Karpas-422 (cell line): Measurements from ENCODE around the gene SV2B. TPM values are rescaled to one million over a fixed set of nuclear protein-coding genes. Genes with fewer than 3 reads are reported as not detected.

Experiments
- DNase-seq: peaks from one replicate; pipeline ENCODE4 v3.0.0-alpha.2; 2015
- H2AFZ ChIP-seq: fragments of 200-600 bp; sonication (generic); 2 replicates; pipeline ENCODE4 v1.6.1; 2014; ENCODE audit warnings: antibody characterized with exemption, low read length, mixed read lengths
- H3K27ac ChIP-seq: fragments of 200-600 bp; sonication (generic); 2 replicates; pipeline ENCODE4 v1.5.1; 2014; ENCODE audit warnings: mild to moderate bottlenecking, low read length, moderate library complexity
- H3K27me3 ChIP-seq: fragments of 200-600 bp; sonication (generic); 2 replicates; pipeline ENCODE4 v1.6.1; 2014; ENCODE audit warnings: low read length, mixed read lengths
- H3K36me3 ChIP-seq: fragments of 200-600 bp; sonication (generic); 2 replicates; pipeline ENCODE4 v1.6.1; 2014; ENCODE audit warnings: low read length, mixed read lengths; ENCODE audit not compliant: insufficient read depth
- H3K4me1 ChIP-seq: fragments of 200-600 bp; sonication (generic); 2 replicates; pipeline ENCODE4 v1.6.1; 2014; ENCODE audit warnings: mild to moderate bottlenecking, low read length, mixed read lengths
- H3K4me2 ChIP-seq: fragments of 200-600 bp; sonication (generic); 2 replicates; pipeline ENCODE4 v1.6.1; 2014; ENCODE audit warnings: low read length, low read depth, mild to moderate bottlenecking; ENCODE audit not compliant: poor library complexity, severe bottlenecking
- H3K4me3 ChIP-seq: fragments of 200-600 bp; sonication (generic); 2 replicates; pipeline ENCODE4 v1.5.1; 2014; ENCODE audit warnings: mild to moderate bottlenecking, antibody characterized with exemption, low read length, mixed read lengths
- H3K79me2 ChIP-seq: fragments of 200-600 bp; sonication (generic); 2 replicates; pipeline ENCODE4 v1.6.1; 2014; ENCODE audit warnings: mild to moderate bottlenecking, low read length, mixed read lengths
- H3K9ac ChIP-seq: fragments of 200-600 bp; sonication (generic); 2 replicates; pipeline ENCODE4 v1.6.0; 2014; ENCODE audit warnings: low read length
- H3K9me2 ChIP-seq: fragments of 200-600 bp; sonication (generic), shearing (Covaris generic); replicated peaks from 2 replicates; pipeline ENCODE4 v1.6.0; 2014; ENCODE audit warnings: mild to moderate bottlenecking, low read length, moderate library complexity; ENCODE audit not compliant: insufficient read depth
- H3K9me3 ChIP-seq: fragments of 300-700, 200-600 bp; sonication (generic); 2 replicates; pipeline ENCODE4 v1.6.1; 2014; ENCODE audit warnings: low read length, mixed read lengths
- H4K20me1 ChIP-seq: fragments of 200-600 bp; sonication (generic); 2 replicates; pipeline ENCODE4 v1.6.1; 2014; ENCODE audit warnings: mild to moderate bottlenecking, antibody characterized with exemption, low read length, low read depth; ENCODE audit not compliant: insufficient read depth
- total RNA-seq: library from RNA; depleted of rRNA; stranded (reverse); fragments of >200 nt; shearing (Covaris generic); gene quantifications from 2 replicates; pipeline ENCODE4 v1.2.3, GENCODE V29; 2014; ENCODE audit warnings: low replicate concordance

The SV2B gene
- total RNA-seq, 1 experiment from 2014 or later, result 0.26 TPM

DNA sequence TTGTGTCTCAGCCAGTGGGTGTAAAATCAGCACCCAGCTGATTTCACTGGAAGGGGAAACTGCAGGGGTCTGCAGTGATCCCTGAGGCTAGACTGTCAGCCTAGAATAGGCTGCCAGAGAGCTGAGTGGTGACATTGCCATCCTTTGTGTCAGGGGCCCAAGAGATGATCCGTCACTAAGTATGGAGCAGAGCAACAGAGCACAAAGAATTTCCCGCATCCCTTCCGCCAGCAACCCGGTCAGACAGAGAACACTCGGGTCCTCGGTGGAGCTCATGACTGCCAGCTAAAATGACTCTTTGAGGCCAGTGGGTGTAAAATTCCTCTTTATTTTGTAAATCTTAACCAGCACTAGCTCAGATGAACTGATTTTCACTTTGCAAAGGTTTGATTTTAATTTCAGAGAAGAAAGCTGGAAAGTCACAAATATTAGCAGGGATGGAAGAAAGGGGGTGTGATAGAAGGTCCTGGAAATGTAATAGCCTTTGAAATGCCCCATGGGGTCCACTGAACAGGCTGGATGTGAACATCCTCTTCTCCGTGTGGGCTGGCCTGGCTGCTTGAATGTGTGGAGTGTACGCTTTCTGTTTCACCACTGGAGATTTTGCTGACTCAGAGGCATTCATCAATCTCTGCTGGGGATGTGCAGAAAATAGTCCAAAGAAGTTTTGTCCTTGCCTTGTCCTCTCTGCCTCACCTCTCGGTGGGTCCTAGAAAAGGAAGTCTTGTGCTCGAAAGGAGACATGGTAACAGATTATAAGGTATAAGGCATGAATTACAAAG lies 138.8 kb downstream of the SV2B start:
- Histone ChIP-seq H2AFZ (no peak overlapping the region), H4K20me1 (no peaks in the 10 kb centered on the region), H3K79me2 (no peaks in the 10 kb centered on the region), H3K9me3 (no peaks in the 10 kb centered on the region), H3K36me3 (no peaks in the 10 kb centered on the region), H3K4me3 (no peak overlapping the region), H3K27ac (no peak overlapping the region), H3K9ac (no peak overlapping the region), H3K27me3 (no peaks in the 10 kb centered on the region), H3K9me2 (no peaks in the 10 kb centered on the region), H3K4me1 (no peaks in the 10 kb centered on the region), H3K4me2 (no peak overlapping the region)
- no peak for DNase-seq

GRCh38 chr15:91243826-91244225 lies 143.8 kb downstream of the SV2B start:
- Histone ChIP-seq H2AFZ (no peak overlapping the region), H3K27ac (no peak overlapping the region), H3K4me3 (no peak overlapping the region), H3K9me3 (no peaks in the 10 kb centered on the region), H3K79me2 (no peaks in the 10 kb centered on the region), H3K9ac (no peak overlapping the region), H3K4me2 (no peak overlapping the region), H4K20me1 (no peaks in the 10 kb centered on the region), H3K27me3 (no peaks in the 10 kb centered on the region), H3K9me2 (no peaks in the 10 kb centered on the region), H3K36me3 (no peaks in the 10 kb centered on the region), H3K4me1 (no peaks in the 10 kb centered on the region)
- no peak for DNase-seq

DNA sequence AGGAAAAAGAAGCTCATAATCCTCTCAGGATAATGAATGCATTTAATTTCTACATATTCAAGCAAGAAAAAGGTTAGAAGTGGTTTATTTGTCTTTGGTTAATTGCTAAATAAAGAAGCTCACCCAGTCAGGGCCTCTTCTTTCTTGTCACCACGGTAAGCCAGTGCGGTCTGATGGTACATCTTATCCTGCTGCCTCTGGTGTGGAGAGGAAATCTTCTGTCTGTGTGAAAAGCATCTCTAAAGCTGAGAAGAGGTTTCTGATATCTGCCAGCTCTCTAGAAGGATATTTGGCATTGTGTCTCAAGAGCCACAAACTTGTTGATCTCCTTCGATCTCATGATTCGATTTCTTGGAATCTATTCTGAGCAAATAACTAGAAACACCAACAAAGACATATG lies 144.9 kb downstream of the SV2B start:
- Histone ChIP-seq H3K9me2 (no peaks in the 10 kb centered on the region), H3K4me2 (no peak overlapping the region), H4K20me1 (no peaks in the 10 kb centered on the region), H3K9me3 (no peaks in the 10 kb centered on the region), H2AFZ (no peak overlapping the region), H3K79me2 (no peaks in the 10 kb centered on the region), H3K27ac (no peak overlapping the region), H3K9ac (no peak overlapping the region), H3K36me3 (no peaks in the 10 kb centered on the region), H3K27me3 (no peaks in the 10 kb centered on the region), H3K4me3 (no peak overlapping the region), H3K4me1 (no peaks in the 10 kb centered on the region)
- no peak for DNase-seq

DNA sequence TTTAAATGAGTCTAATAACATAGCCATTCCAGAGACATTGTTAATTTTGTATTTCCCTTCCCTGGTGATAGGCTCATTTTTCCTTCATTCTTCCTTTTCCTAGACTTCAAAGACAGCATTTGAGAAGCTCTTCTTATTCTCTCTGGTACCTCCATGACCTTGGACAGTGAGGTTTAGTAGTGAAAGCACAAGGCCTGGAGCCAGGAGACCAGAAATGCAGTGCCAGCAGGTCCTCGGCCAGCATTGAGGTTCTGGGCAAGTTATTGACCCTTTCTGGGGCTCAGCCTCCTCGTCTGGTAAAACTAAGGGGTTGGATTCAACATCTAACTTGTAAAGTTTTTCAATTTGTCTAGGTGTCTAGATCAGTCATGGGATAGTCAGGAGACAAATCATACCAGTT lies 146.9 kb downstream of the SV2B start:
- no peaks in the 10 kb centered on the region for H3K9me3 ChIP-seq
- no peak overlapping the region for H3K9ac ChIP-seq
- H2AFZ ChIP-seq, result no peak overlapping the region
- no peaks in the 10 kb centered on the region for H3K4me1 ChIP-seq
- no peak overlapping the region for H3K27ac ChIP-seq
- H3K79me2 ChIP-seq, result no peaks in the 10 kb centered on the region
- DNase-seq, result no peak
- H3K36me3 ChIP-seq, result no peaks in the 10 kb centered on the region
- no peaks in the 10 kb centered on the region for H4K20me1 ChIP-seq
- no peaks in the 10 kb centered on the region for H3K27me3 ChIP-seq
- no peaks in the 10 kb centered on the region for H3K9me2 ChIP-seq
- no peak overlapping the region for H3K4me3 ChIP-seq
- no peak overlapping the region for H3K4me2 ChIP-seq

DNA sequence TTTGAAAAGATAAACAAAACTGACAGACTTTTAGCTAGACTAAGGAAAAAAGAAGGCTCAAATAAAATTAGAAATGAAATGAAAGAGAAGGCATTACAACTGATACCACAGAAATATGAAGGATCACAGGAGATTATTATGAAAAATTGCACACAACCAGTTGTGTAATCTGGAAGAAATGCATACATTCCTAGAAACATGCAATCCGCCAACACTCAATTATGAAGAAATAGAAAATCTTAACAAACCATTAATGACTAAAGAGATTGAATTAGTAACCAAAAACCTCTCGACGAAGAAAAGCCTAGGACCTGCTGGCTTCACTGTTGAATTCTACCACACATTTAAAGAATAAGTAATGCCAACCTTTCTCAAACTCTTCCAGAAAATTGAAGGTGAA lies 149.5 kb downstream of the SV2B start:
- no peaks in the 10 kb centered on the region for H3K36me3 ChIP-seq

DNA sequence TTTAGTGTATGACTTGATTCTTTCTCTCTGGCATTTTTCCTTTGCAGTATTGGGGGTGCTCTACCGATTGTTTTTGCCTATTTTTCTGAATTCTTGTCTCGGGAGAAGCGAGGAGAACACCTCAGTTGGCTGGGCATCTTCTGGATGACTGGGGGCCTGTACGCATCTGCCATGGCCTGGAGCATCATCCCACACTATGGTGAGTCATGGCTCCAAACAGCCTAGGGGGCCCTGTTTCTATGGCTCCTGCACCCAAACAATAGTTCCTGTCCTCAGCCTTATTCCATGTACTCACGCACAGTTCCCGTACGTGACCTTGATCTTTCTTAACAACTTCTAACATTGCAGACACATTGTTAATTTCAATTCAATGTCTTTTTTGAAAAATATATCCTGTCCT lies 152.3 kb downstream of the SV2B start:
- DNase-seq, result no peak
- no peak overlapping the region for H3K4me3 ChIP-seq
- no peak overlapping the region for H2AFZ ChIP-seq
- no peaks in the 10 kb centered on the region for H3K79me2 ChIP-seq
- H3K4me2 ChIP-seq, result no peak overlapping the region
- no peak overlapping the region for H3K9ac ChIP-seq
- H3K36me3 ChIP-seq, result no peaks in the 10 kb centered on the region
- H3K9me2 ChIP-seq, result no peaks in the 10 kb centered on the region
- H3K27ac ChIP-seq, result no peak overlapping the region
- H3K27me3 ChIP-seq, result no peaks in the 10 kb centered on the region; the same call in 1 of the 2 replicates
- H3K4me1 ChIP-seq, result peaks cover 3% of the 10 kb centered on the region; the same call in 1 of the 2 replicates
- H3K9me3 ChIP-seq, result peaks cover 3% of the 10 kb centered on the region; the same call in 1 of the 2 replicates
- H4K20me1 ChIP-seq, result no peaks in the 10 kb centered on the region

More for the DNA sequence above, 149.5 kb downstream of the SV2B start:
- Histone ChIP-seq H3K79me2 (no peaks in the 10 kb centered on the region), H3K27ac (no peak overlapping the region), H3K4me1 (peaks cover 2% of the 10 kb centered on the region; the same call in 1 of the 2 replicates), H3K4me2 (no peak overlapping the region), H4K20me1 (no peaks in the 10 kb centered on the region), H3K9me3 (no peaks in the 10 kb centered on the region), H3K27me3 (no peaks in the 10 kb centered on the region), H3K9me2 (no peaks in the 10 kb centered on the region), H3K4me3 (no peak overlapping the region), H3K9ac (no peak overlapping the region), H2AFZ (no peak overlapping the region)
- no peak for DNase-seq

GRCh38 chr15:91252756-91253155 lies 152.7 kb downstream of the SV2B start:
- H3K9me3 ChIP-seq, result peaks cover 3% of the 10 kb centered on the region; the same call in 1 of the 2 replicates
- H3K27ac ChIP-seq, result no peak overlapping the region
- H3K79me2 ChIP-seq, result no peaks in the 10 kb centered on the region
- no peaks in the 10 kb centered on the region for H3K9me2 ChIP-seq
- H4K20me1 ChIP-seq, result no peaks in the 10 kb centered on the region
- H3K4me1 ChIP-seq, result peaks cover 3% of the 10 kb centered on the region; the same call in 1 of the 2 replicates
- no peaks in the 10 kb centered on the region for H3K36me3 ChIP-seq
- no peak overlapping the region for H3K4me3 ChIP-seq
- H3K4me2 ChIP-seq, result no peak overlapping the region
- no peak overlapping the region for H2AFZ ChIP-seq
- no peak overlapping the region for H3K9ac ChIP-seq
- no peaks in the 10 kb centered on the region; the same call in 1 of the 2 replicates for H3K27me3 ChIP-seq
- DNase-seq, result no peak

GRCh38 chr15:91253605-91254004 lies 153.5 kb downstream of the SV2B start:
- no peaks in the 10 kb centered on the region for H3K36me3 ChIP-seq
- no peaks in the 10 kb centered on the region for H3K79me2 ChIP-seq
- H3K9me3 ChIP-seq, result peaks cover 3% of the 10 kb centered on the region; the same call in 1 of the 2 replicates
- no peak for DNase-seq
- H2AFZ ChIP-seq, result no peak overlapping the region
- no peak overlapping the region for H3K27ac ChIP-seq
- no peak overlapping the region for H3K4me3 ChIP-seq
- peaks cover 3% of the 10 kb centered on the region; the same call in 1 of the 2 replicates for H3K4me1 ChIP-seq
- H4K20me1 ChIP-seq, result no peaks in the 10 kb centered on the region
- H3K4me2 ChIP-seq, result no peak overlapping the region
- H3K9ac ChIP-seq, result no peak overlapping the region
- H3K27me3 ChIP-seq, result no peaks in the 10 kb centered on the region; the same call in 1 of the 2 replicates
- no peaks in the 10 kb centered on the region for H3K9me2 ChIP-seq
